Upper lobe of left lung (tissue), 6 donors: Measurements from ENCODE around the gene SPINK2. TPM values are rescaled to one million over a fixed set of nuclear protein-coding genes. Genes with fewer than 3 reads are reported as not detected.

Experiments used
- ATAC-seq, 2 donors: fragments of 200-7000 bp; cut with Tn5 transposase; one replicate each; pipeline ENCODE4 v1.9.1; 2022; ENCODE audit warnings: mild to moderate bottlenecking in 2 of 2, moderate library complexity in 2 of 2; ENCODE audit not compliant: low FRiP score in 2 of 2
- DNase-seq, 2 donors: peaks; one replicate each; pipeline ENCODE4 v3.0.0-alpha.2; 2019 to 2020
- H3K27ac ChIP-seq, 4 donors: fragments of 200-600 bp; sonication (generic); one replicate each; pipeline ENCODE4 v1.5.1; 2016 to 2019
- H3K27me3 ChIP-seq, 4 donors: fragments of 200-600 bp; sonication (generic); one replicate each; pipeline ENCODE4 v1.5.1; 2017 to 2019
- H3K36me3 ChIP-seq, 4 donors: fragments of 200-600 bp; sonication (generic); one replicate each; pipeline ENCODE4 v1.5.1; 2016 to 2019
- H3K4me1 ChIP-seq, 4 donors: fragments of 200-600 bp; sonication (generic); one replicate each; pipeline ENCODE4 v1.5.1; 2018 to 2019
- H3K4me3 ChIP-seq, 4 donors: fragments of 200-600 bp; sonication (generic); one replicate each; pipeline ENCODE4 v1.5.1; 2017 to 2019; ENCODE audit warnings: mild to moderate bottlenecking in 2 of 4, moderate library complexity in 1 of 4
- H3K9me3 ChIP-seq, 4 donors: fragments of 200-600 bp; sonication (generic); one replicate each; pipeline ENCODE4 v1.5.1; 2018 to 2019
- EP300 ChIP-seq, 4 donors: sonication (generic); formaldehyde crosslinking; IDR thresholded peaks; one replicate each; pipeline ENCODE4 v1.5.1; 2017; ENCODE audit warnings: antibody characterized with exemption in 4 of 4, control low read depth in 2 of 4
- POLR2A ChIP-seq, 4 donors: fragments of 450-650 bp; IDR thresholded peaks; one replicate each; pipeline ENCODE4 v1.5.1; 2016 to 2017; ENCODE audit warnings: antibody characterized with exemption in 4 of 4, mild to moderate bottlenecking in 2 of 4
- POLR2AphosphoS5 ChIP-seq, 2 donors: sonication (generic); formaldehyde crosslinking; IDR thresholded peaks; one replicate each; pipeline ENCODE4 v1.5.1; 2017; ENCODE audit warnings: antibody characterized with exemption in 2 of 2
- WGBS, 2 donors: methylation state at CpG; one replicate each; pipeline ENCODE4 v1.1.5; 2017 to 2018; 5-methylcytosine and 5-hydroxymethylcytosine counted together
- total RNA-seq, 6 donors: library from RNA; depleted of rRNA in 4 of 6; stranded (reverse); fragments of >200 nt in 4 of 6; gene quantifications; one replicate each; pipeline versions ENCODE4 v1.1.0 to v1.2.1, GENCODE V29; 2016 to 2021
- TF ChIP-seq, protein P1 (sequence below), 6 experiments: fragments of 450-650 bp in 4 of 6; fragments of 200-600 bp in 2 of 6; sonication (generic) in 2 of 6; IDR thresholded peaks; one replicate each; pipeline ENCODE4 v1.5.1; 2016 to 2019; ENCODE audit warnings: antibody characterized with exemption in 6 of 6
- donor health status: DM: no; HTN: no; CAD: no; lungs with moderate emphysema.
- donor health status: DM: no; HTN: yes; CAD: no; lungs with severe emphysema.

Gene SPINK2
- total RNA-seq, 6 donors from 2014 or later: not detected

DNA sequence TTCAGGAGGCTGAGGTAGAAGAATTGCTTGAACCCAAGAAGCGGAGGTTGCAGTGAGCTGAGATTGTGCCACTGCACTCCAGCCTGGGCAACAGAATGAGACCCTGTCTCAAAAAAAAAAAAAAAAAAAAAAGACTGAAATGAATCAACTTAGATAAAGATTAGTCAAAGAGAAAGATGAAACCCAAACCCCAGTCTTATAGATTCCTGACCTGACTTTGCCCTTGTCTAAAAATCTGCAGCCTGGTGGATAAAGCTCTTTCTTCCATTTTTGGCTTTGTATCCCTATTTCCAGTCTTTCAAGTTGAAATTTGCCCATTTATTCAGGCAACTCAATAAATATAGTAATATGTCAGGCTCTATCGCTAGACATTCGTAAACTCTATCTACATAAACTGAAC, 39.3 kb upstream of the SPINK2 start:
- no peak overlapping the region for H3K27ac ChIP-seq
- DNase-seq: no peak
- no peaks in the 10 kb centered on the region for H3K36me3 ChIP-seq
- 91 to 93% methylated on average over 3 of the region's 3 CpGs for WGBS, 2 donors
- no peak for TF ChIP-seq EP300 (IDR thresholded peaks at IDR 0.05)
- TF ChIP-seq, protein P1, sequence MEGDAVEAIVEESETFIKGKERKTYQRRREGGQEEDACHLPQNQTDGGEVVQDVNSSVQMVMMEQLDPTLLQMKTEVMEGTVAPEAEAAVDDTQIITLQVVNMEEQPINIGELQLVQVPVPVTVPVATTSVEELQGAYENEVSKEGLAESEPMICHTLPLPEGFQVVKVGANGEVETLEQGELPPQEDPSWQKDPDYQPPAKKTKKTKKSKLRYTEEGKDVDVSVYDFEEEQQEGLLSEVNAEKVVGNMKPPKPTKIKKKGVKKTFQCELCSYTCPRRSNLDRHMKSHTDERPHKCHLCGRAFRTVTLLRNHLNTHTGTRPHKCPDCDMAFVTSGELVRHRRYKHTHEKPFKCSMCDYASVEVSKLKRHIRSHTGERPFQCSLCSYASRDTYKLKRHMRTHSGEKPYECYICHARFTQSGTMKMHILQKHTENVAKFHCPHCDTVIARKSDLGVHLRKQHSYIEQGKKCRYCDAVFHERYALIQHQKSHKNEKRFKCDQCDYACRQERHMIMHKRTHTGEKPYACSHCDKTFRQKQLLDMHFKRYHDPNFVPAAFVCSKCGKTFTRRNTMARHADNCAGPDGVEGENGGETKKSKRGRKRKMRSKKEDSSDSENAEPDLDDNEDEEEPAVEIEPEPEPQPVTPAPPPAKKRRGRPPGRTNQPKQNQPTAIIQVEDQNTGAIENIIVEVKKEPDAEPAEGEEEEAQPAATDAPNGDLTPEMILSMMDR (IDR thresholded peaks at IDR 0.05): no peak
- no peaks in the 10 kb centered on the region for H3K4me1 ChIP-seq
- no peak for ATAC-seq
- no peaks in the 10 kb centered on the region for H3K9me3 ChIP-seq
- no peaks in the 10 kb centered on the region for H3K27me3 ChIP-seq
- no peak overlapping the region for H3K4me3 ChIP-seq

DNA sequence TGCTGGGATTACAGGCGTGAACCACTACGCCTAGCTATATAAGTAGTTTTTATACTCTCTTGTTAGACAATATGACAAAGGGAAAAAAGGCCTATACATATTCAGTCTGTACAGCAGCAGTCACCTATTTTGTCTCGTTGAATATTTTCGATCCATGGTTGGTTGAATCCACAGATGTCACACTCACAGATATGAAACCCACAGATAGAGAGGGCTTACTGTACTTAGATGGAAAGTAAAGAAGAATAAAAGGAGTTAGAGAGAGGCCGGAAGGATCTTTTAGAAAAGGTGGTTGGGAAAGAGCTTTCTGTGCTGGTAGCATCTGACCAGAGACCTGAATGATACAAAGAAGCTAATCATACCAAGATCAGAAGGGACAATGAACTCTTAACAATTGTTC, 38.3 kb upstream of the SPINK2 start:
- Histone ChIP-seq H3K36me3 (no peaks in the 10 kb centered on the region), H3K4me3 (no peak overlapping the region), H3K27ac (no peak overlapping the region), H3K27me3 (no peaks in the 10 kb centered on the region), H3K9me3 (no peaks in the 10 kb centered on the region), H3K4me1 (no peaks in the 10 kb centered on the region)
- no peak for ATAC-seq
- DNase-seq: no peak
- TF ChIP-seq POLR2A (IDR thresholded peaks at IDR 0.05) (no peak), POLR2AphosphoS5 (IDR thresholded peaks at IDR 0.05) (no peak), EP300 (IDR thresholded peaks at IDR 0.05) (no peak)
- TF ChIP-seq, protein P1 (IDR thresholded peaks at IDR 0.05): no peak
- WGBS, 2 donors: 86 to 90% methylated on average over 5 of the region's 5 CpGs

DNA sequence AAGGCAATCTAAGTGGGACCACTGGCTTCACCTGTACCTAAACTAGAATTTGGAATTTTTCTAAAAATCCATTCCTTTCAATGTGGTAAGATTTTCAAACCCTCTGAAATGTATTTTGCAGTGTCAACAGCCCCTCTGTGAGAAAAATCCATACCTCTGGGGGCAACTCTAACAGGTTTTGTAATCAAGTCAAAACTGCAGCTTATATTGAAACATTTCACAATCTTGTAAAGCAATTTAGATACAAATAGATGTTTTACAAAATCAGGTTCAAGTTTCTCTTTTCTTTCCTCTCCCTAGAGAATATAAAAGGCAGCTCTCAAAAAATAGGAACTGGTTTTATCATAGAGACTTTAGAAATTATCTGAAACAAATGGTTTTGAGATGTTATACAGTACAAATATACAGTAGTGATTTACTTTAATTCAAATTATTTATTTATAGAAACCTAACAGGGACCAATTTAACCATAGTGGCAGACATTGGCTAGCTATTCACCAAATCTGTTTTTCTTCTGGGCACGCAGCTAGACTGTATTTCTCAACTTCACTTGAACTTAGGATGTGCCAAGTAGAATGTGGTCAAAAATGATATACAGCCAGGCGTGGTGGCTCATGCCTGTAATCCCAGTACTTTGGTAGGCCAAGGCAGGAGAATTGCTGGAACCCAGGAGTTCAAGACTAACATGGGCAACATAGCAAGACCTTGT, 36.3 kb upstream of the SPINK2 start:
- TF ChIP-seq, protein P1 (IDR thresholded peaks at IDR 0.05): no peak
- no peak for TF ChIP-seq EP300 (IDR thresholded peaks at IDR 0.05)
- TF ChIP-seq POLR2A (IDR thresholded peaks at IDR 0.05): no peak
- no peak for TF ChIP-seq POLR2AphosphoS5 (IDR thresholded peaks at IDR 0.05)
- no peak overlapping the region for H3K4me3 ChIP-seq
- 55 to 65% methylated on average over 2 of the region's 2 CpGs for WGBS, 2 donors
- no peaks in the 10 kb centered on the region for H3K4me1 ChIP-seq
- no peaks in the 10 kb centered on the region for H3K27me3 ChIP-seq
- ATAC-seq (no peak), DNase-seq (no peak)
- H3K36me3 ChIP-seq: no peaks in the 10 kb centered on the region
- H3K9me3 ChIP-seq: no peaks in the 10 kb centered on the region
- H3K27ac ChIP-seq: no peak overlapping the region

DNA sequence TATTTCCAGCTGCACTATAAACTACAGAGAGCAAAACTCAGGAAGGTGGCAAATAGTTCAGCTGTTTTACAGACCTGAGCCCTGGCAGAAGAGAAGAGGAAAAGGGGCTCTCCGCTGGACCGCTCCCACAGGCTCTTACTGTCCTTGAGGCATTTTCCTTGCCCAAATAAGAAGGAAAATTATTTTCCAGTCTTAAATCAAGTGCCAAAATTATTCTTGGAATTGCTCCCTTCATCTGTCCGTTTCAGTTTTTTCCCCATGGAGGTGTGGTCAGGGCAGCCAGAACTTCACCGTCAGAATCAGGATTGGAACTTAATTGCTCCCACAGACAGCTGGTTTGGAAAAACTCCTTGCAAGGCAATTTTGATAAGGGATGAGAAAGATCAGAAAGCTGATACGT, 35.2 kb upstream of the SPINK2 start:
- H3K36me3 ChIP-seq: no peaks in the 10 kb centered on the region
- no peaks in the 10 kb centered on the region for H3K27me3 ChIP-seq
- TF ChIP-seq POLR2AphosphoS5 (IDR thresholded peaks at IDR 0.05) (no peak), EP300 (IDR thresholded peaks at IDR 0.05) (no peak), POLR2A (IDR thresholded peaks at IDR 0.05) (no peak)
- TF ChIP-seq, protein P1 (IDR thresholded peaks at IDR 0.05): no peak
- H3K27ac ChIP-seq: no peak overlapping the region
- 60 to 65% methylated on average over 5 of the region's 5 CpGs for WGBS, 2 donors
- no peaks in the 10 kb centered on the region for H3K9me3 ChIP-seq
- no peaks in the 10 kb centered on the region for H3K4me1 ChIP-seq
- ATAC-seq: no peak
- DNase-seq: no peak
- no peak overlapping the region for H3K4me3 ChIP-seq

DNA sequence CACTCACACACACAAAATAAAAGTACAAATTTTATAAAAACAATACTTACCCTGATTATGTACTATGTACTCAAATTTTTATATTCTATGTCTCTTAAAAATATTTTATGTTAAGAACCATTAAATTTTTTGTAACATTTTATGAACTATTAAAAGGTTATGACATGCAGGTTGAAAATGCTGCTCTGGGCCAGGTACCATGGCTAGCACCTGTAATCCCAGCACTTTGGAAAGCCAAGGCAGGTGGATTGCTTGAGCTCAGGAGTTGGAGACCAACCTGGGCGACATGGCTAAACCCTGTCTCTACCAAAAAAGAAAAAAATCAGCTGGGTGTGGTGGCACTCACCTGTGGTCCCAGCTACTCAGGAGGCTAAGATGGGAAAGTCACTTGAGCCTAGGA, 29.4 kb upstream of the SPINK2 start:
- 85 to 88% methylated on average over 1 of the region's 1 CpG for WGBS, 2 donors
- no peak for TF ChIP-seq POLR2AphosphoS5 (IDR thresholded peaks at IDR 0.05)
- TF ChIP-seq, protein P1 (IDR thresholded peaks at IDR 0.05): no peak
- no peak for TF ChIP-seq POLR2A (IDR thresholded peaks at IDR 0.05)
- TF ChIP-seq EP300 (IDR thresholded peaks at IDR 0.05): no peak
- Histone ChIP-seq H3K4me3 (no peak overlapping the region), H3K27ac (no peak overlapping the region), H3K36me3 (no peaks in the 10 kb centered on the region), H3K9me3 (no peaks in the 10 kb centered on the region), H3K27me3 (no peaks in the 10 kb centered on the region), H3K4me1 (no peaks in the 10 kb centered on the region)
- no peak for ATAC-seq
- no peak for DNase-seq
